WTC11 (cell line): ENCODE data around the gene ANKRD11.

ENCODE experiments used
- CBFB ChIP-seq: sonication (generic); formaldehyde crosslinking; IDR thresholded peaks from 2 replicates; pipeline ENCODE4 v1.8.1; 2022; ENCODE audit warnings: mild to moderate bottlenecking, low read depth, missing genetic modification reagents
- CTCF ChIP-seq: fragments of 200-600 bp; IDR thresholded peaks from 2 replicates; pipeline ENCODE4 v1.8.0; 2022; ENCODE audit warnings: antibody characterized with exemption
- EMX1 ChIP-seq: fragments of 250-450 bp; sonication (Bioruptor Pico); IDR thresholded peaks from 2 replicates; pipeline ENCODE4 v1.8.0; 2021; ENCODE audit warnings: mild to moderate bottlenecking
- IRF1 ChIP-seq: sonication (generic); formaldehyde crosslinking; IDR thresholded peaks from 2 replicates; pipeline ENCODE4 v1.8.0; 2023; ENCODE audit warnings: missing genetic modification reagents
- NR3C1 ChIP-seq: sonication (generic); formaldehyde crosslinking; conservative IDR thresholded peaks from 2 replicates; pipeline ENCODE4 v1.8.1; 2023; ENCODE audit warnings: low read depth, mild to moderate bottlenecking, missing genetic modification reagents
- SMAD4 ChIP-seq: sonication (generic); formaldehyde crosslinking; IDR thresholded peaks from 2 replicates; pipeline ENCODE4 v1.8.0; 2022; ENCODE audit warnings: mild to moderate bottlenecking, missing genetic modification reagents
- SP1 ChIP-seq: sonication (generic); formaldehyde crosslinking; conservative IDR thresholded peaks from 2 replicates; pipeline ENCODE4 v1.8.1; 2022; ENCODE audit warnings: missing genetic modification reagents
- TP53 ChIP-seq: sonication (generic); formaldehyde crosslinking; IDR thresholded peaks from 2 replicates; pipeline ENCODE4 v1.8.1; 2023; ENCODE audit warnings: mild to moderate bottlenecking, missing genetic modification reagents
- ZBTB21 ChIP-seq: sonication (generic); formaldehyde crosslinking; IDR thresholded peaks from 2 replicates; pipeline ENCODE4 v1.8.1; 2023; ENCODE audit warnings: mild to moderate bottlenecking, missing genetic modification reagents, borderline replicate concordance
- ZNF281 ChIP-seq: sonication (generic); formaldehyde crosslinking; IDR thresholded peaks from 2 replicates; pipeline ENCODE4 v1.8.0; 2023; ENCODE audit warnings: mild to moderate bottlenecking, missing genetic modification reagents
- ZSCAN18 ChIP-seq: fragments of 250-450 bp; sonication (Bioruptor Pico); IDR thresholded peaks from 2 replicates; pipeline ENCODE4 v2.1.2; 2022; ENCODE audit warnings: mild to moderate bottlenecking, moderate library complexity
- TF ChIP-seq, protein P1 (sequence below): sonication (generic); formaldehyde crosslinking; IDR thresholded peaks from 2 replicates; pipeline ENCODE4 v1.8.1; 2022; ENCODE audit warnings: low read depth, mild to moderate bottlenecking, moderate library complexity, missing genetic modification reagents, borderline replicate concordance

GRCh38 chr16:89366561-89367537 is 123.5 kb downstream of the ANKRD11 start:
- TF ChIP-seq CTCF: no peak
- no peak for TF ChIP-seq TP53
- TF ChIP-seq CBFB: no peak
- TF ChIP-seq IRF1: no peak
- no peak for TF ChIP-seq SMAD4 (CRISPR knock-in tag)
- no peak for TF ChIP-seq ZSCAN18 (CRISPR knock-in tag)
- TF ChIP-seq ZNF281 (CRISPR knock-in tag): no peak
- no peak for TF ChIP-seq NR3C1 (CRISPR knock-in tag)
- TF ChIP-seq EMX1: no peak
- TF ChIP-seq, protein P1, sequence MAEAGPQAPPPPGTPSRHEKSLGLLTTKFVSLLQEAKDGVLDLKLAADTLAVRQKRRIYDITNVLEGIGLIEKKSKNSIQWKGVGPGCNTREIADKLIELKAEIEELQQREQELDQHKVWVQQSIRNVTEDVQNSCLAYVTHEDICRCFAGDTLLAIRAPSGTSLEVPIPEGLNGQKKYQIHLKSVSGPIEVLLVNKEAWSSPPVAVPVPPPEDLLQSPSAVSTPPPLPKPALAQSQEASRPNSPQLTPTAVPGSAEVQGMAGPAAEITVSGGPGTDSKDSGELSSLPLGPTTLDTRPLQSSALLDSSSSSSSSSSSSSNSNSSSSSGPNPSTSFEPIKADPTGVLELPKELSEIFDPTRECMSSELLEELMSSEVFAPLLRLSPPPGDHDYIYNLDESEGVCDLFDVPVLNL (CRISPR knock-in tag): no peak
- no peak for TF ChIP-seq ZBTB21 (CRISPR knock-in tag)
- no peak for TF ChIP-seq SP1 (CRISPR knock-in tag)
